HK-2 (cell line): Measurements from ENCODE around the gene DYRK4.
"Not testable (repeated sequence)": the region's sequence is repeated elsewhere in the genome, so short reads cannot be mapped to it uniquely, and the experiment has no call there.

ENCODE experiments used
- DNase-seq: peaks from one replicate; pipeline ENCODE4 v3.0.0-alpha.2; 2018; ENCODE audit not compliant: unreplicated experiment

DYRK4 gene, protein sequence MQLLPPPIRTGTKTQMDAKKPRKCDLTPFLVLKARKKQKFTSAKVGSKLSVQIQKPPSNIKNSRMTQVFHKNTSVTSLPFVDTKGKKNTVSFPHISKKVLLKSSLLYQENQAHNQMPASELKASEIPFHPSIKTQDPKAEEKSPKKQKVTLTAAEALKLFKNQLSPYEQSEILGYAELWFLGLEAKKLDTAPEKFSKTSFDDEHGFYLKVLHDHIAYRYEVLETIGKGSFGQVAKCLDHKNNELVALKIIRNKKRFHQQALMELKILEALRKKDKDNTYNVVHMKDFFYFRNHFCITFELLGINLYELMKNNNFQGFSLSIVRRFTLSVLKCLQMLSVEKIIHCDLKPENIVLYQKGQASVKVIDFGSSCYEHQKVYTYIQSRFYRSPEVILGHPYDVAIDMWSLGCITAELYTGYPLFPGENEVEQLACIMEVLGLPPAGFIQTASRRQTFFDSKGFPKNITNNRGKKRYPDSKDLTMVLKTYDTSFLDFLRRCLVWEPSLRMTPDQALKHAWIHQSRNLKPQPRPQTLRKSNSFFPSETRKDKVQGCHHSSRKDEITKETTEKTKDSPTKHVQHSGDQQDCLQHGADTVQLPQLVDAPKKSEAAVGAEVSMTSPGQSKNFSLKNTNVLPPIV

DNA sequence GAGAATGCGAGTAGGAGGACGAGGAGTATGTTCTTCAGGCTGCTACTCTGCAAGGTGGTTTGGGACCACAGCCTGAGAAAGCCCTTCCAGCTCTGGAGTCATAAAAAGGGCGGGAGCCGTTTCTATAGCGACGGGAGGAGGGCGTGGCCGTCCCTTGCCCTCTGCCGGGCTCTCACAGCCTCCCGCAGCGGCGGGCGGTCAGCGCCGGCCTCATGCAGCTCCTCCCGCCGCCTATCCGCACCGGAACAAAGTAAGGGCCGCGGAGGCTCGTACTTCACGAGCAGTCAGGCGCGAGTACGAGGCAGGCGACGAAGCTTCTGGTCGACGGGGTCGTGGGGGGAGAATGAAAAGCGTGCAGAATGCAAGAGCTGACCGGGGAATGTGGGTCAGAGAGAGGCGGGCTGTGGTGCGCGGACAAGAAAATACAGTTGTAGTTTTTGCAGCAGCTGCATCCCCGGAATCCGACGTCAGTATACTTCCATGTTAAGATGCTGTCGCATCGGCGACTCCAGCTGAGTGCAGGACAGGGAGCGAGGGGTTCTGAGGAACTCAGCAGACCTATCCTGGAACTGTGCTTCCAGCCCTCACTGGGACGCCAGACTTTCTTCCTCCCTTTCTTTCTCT is at the start of gene DYRK4:
Gene DYRK4, plus strand, starts transcription at position 175 of the 624 bp plus-strand sequence. Its CDS starts 38 bp downstream, at position 213.
- peak; percentile 64 for DNase-seq

DNA sequence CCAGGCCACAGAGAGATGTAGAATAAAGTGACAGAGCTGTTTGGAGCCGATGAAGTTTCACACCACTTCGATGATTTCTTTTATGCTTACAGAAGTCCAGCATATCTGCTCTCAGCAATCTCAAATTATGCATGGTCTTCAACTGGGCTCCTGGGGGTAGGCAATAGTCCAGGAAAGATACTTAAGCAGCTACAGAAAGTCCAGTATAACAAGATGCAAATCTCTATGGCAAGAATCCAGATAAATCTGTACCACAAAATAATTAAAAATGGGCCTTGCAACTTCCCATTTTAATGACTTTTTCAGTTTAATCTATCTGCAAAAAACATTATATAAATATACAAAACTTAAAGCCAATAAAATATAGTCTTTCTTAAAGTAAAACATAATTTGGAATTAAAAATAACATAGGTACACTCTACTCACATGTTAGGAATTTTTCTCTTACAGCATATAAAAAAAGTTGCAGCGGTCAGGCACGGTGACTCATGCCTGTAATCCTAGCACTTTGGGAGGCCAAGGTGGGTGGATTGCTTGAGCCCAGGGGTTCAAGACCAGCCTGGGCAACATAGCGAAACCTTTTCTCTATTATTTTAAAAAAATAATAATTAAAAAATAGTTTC is 43.8 kb upstream of the DYRK4 start:
- no peak for DNase-seq

DNA sequence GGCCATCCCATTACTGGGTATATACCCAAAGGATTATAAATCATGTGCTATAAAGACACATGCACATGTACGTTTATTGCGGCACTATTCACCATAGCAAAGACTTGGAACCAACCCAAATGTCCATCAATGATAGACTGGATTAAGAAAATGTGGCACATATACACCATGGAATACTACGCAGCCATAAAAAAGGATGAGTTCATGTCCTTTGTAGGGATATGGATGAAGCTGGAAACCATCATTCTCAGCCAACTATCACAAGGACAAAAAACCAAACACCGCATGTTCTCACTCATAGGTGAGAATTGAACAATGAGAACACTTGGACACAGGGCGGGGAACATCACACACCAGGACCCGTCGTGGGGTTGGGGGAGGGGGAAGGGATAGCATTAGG is 38.6 kb upstream of the DYRK4 start:
- DNase-seq = not testable (repeated sequence)

DNA sequence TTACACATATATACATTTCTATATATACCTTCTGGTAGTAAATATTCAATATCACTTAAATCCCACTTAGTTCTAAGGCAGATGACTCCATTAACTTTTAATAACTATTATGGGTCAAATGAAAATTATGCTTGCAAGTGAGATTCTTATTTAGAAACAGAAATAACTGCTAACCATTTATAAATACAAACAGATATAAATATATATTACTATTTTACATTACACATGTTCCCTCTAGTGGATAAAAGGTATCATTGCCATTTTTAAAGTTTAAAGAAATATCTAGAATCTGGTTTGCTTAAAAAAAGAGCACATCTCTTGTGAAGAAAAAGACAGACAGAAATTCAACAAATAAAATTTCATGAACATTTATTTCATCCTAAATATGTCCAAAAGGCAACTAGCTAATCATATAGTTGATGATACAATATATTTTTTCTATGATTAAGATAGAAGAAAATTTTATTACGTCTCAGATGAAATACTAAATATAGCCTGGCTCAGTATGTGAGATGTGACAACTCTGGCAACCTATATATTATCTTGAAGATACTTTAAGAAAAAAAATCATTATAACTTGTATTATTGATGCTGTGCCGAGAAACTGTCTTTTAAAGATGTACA is 35.0 kb upstream of the DYRK4 start:
- DNase-seq = no peak

DNA sequence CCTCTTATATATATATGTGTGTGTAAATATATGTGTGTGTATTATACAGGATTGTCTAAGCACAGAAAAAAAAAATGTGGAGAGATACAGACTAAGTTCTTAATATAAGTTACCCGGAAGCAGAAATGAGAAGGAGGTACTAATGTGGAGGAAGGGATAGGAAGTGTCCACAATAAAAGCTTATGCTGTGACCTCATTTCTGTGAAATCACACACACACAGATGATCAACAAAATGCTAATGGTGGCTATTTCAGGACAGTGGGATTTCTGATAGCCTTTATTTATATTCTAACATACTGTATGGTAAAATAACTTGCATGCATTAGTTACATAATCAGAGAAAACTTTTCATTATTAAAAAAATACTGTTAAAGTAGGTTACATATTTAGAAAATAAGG is 31.8 kb upstream of the DYRK4 start:
- DNase-seq = no peak

DNA sequence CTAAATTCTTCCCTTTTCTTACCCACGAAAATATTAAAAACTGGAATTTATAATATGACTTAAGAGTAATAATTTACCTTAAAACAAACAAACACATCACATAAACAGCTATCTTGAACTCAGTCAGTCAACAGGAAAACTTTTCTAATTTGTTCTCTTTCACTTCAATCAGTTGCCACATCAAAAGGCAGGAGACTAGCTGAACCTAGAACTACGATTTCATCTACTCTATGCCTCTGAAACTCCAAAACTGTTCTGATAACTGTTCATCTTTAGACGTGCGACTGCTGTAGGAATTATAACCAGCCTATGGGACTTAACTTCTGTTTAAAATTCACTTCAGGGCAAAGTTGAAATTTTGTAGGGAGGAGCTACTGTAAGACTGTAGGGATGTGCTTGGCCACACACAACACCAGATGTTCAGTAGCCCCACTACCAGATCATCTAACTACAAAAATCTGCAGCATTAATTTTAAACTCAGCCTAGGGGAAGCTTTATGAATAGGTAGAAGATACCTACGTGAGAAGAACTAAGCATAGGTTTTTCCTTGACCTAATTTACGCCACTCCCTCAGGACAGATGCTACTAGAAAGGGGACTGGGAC is 30.9 kb upstream of the DYRK4 start:
- DNase-seq = no peak

DNA sequence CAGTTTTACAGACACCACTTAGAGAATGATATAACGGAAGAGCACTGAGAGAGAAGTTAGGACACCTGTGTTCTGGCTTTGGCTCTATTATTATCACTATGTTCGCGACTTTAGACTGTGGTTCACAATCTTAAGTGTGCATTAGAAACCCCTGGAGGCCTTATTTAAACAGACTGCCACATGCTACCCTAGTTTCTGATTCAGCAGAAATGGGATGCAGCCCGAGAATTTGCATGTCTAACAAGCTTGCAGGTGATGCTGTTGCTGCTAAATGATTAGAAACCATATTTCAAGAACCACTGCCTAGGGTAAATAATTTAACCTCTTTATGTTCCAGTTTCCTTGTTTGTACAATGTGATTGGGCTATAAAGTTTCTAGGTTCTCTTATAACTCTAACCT is 26.9 kb upstream of the DYRK4 start:
- DNase-seq = no peak

DNA sequence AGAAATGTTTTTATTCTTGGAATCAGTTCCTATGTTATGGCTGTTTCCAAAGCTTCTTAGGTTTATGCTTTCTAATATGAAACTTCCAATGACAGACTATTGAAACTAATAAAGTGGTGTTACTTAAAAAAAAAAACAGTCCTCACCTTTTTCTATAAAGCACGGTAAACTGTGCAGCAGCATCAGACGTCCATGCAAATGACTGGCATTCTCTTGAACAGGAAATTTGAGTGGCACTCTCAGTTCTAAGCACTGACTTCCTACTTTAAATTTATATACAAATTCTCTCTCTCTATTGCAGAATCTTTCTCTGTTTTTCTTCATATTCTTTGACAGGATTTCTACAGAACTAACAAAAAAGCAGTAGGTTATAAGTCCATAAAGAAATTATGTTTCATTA is 26.1 kb upstream of the DYRK4 start:
- DNase-seq = no peak

DNA sequence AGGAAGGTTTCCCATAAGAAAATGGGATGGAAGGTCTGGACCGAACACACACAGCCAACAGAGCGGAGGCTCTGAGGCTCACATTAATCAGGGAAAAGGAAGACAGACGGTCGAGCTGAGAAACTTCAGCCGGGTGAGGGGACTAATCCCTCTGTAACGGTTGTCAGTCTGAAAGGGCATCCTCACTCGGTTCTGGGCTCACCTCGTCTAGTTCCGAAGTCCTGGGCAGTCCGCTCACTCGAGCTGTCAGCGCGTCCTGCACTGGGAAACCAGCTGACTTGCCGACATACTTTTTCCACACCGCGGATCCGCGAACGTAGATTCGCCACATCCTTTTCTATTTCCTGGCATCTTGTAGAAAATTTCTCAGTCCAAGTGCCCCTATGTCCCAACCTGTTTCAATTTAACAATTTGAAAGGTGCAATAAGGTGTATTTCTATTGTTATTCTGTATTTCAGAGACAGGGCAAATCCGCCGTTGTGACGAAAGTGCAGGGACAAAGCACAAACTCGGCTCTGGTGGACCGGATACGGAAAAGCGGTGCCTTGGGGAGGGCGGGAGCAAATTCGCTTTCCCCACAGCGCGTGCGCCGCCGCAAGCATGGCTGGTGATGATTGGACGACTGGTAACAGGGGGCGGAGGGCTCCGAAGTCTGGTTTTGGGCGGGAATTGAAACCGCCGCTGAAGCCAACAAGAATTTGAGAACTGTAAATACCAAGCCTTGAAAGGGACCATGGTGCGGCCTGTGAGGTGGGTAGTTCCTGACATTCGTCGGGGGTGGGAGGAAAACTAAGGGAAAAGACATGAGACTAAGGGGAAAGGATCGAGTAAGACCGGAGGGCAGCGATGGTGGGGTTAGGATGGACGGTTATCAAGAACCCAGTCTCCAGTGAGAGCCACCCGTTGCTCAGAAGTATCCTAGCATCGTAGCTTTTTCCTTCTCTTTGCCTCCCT is 23.5 kb upstream of the DYRK4 start, which contains the start of gene RAD51AP1:
Gene RAD51AP1, plus strand, starts transcription at position 684 of the 954 bp plus-strand sequence. Its CDS starts 50 bp downstream, at position 734.
- DNase-seq = peak; percentile 96

DNA sequence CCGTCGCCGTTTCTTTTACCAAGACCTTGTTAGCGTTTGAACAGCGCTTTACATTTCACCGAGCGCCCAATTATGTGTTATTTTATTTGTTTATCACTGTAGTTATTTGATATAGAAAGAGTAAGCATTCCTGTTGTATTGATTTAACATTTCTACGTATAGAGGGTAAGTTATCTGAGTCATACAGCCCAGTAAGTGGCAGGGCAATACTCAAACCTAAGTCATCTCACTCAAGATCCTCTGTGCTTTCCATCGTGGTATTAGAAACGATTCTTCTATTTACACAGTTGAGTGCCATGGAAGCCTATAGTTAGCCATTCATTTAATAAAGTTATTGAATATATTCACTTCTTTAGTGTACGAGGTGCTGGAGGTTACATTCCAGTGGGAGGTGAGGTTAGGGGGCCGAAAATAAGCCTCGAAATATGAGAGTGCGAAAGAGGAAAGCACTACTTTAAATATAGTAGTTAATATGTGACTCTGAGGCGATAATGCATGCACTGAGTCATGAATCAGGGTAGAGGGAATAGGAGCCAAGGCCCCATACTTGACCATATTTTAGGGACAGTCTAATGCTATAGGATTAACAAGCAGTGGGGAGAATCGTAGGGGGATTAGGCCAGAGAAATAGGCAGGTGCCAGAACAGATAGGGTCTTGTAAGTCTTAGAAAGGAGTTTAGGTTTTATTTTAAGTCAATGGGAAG is 22.7 kb upstream of the DYRK4 start:
- DNase-seq = peak; percentile 5

DNA sequence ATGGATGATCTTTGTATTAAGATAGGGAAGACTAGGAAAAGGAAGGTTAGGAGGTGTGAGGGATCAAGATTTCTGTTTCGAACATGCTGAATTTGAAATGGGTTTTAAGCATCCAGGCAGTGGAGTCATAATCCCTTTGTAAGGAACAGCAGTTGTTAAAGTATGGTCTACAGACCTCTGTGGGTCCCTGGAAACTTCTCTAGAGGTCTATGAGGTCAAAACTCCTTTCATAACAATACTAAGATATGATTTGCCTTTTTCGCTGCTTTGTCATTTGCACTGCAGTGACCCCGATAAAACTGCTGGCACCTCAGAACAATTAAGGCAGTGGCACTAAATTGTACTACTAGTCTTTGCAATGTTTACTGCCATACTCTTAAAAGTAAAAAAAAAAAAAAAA is 21.8 kb upstream of the DYRK4 start:
- DNase-seq = no peak

DNA sequence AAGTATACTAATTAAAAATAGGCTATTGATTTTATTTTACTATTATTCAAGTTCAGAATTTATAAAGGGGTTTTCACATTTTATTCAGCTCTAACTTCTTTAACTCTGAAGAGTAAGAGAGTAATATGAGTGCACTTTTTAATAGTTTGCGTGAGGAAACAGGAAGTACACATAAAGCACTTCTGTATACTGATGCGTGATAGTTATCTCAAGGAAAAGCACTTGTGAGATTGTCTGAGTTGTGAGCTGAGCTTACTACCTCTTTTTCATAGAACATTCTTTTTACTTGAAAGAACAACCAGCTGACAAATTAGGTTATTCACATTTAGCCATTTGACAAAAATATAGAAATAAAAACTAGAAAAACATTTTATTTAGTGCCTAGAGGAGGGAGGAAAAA is 21.4 kb upstream of the DYRK4 start:
- no peak for DNase-seq

DNA sequence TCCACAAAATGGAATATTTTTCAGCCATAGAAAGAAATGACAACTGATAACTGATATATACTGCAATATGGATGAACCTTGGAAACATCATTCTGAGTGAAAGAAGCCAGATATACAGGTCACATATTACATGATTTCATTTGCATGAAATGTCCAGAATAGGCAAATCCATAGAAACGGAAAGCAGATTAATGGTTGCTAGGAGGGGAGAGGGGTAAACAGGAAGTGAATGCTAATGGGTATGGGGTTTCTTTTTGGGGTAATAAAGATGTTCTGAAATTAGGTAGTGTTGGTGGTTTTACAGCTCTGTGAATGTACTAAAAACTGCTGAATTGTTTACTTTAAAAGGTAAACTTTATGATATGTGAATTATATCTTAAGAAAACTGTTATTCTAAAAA is 16.8 kb upstream of the DYRK4 start:
- no peak for DNase-seq

DNA sequence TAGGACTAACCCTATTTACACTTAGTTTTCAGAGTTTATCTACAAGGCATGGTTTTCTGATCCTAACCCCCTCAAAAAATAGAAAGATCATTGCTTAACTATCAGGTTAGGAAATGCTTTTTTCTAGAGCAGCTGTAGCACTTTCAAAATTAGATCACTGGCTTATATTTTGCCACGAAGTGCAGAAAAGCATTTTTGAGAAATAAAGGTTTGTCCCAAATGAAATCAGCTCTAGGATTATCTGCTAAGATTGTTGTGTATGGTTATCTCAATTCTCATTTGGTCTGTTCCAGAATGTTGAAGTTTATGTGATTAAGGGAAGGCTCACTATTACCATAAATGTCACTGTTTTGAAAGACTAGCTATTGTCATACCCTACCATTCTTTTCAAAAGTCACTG is 9.8 kb upstream of the DYRK4 start:
- no peak for DNase-seq

DNA sequence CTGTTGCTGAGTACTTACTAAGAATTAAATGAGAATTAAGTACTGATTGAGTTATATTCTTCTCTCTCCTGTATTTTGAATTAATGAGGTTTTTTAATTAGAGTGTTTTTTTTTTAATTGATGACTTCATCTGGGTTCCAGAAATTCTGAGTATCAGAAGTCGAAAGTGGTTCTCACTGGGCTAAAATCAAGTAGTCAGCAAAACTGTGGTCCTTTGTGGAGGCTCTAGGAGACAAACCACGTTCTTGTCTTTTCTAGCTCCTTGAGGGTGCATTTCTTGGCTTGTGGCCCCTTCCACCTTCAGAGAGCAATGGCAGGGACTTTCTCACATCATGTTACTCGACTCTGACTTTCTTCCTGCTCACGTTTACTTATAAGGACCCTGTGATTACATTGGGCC is 8.1 kb upstream of the DYRK4 start:
- DNase-seq = no peak

DNA sequence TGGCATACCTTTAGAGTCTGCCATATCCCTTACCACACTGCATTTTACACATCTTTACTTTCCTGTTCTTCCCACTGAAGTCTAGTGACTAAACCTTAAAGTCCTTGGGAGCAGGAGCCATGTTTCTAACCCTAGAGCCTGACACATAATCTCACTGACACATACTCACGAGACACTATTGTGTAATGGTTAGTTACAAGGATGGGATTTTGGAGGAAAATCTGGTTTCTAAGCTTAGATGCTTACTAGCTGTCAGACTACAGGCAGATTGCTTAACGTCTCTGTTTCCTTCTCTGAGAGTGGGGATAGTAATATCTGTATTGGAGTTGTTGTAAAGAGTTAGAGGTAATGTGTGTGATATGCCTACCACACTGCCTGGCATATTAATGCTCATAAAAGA is 6.2 kb upstream of the DYRK4 start:
- DNase-seq = no peak

DNA sequence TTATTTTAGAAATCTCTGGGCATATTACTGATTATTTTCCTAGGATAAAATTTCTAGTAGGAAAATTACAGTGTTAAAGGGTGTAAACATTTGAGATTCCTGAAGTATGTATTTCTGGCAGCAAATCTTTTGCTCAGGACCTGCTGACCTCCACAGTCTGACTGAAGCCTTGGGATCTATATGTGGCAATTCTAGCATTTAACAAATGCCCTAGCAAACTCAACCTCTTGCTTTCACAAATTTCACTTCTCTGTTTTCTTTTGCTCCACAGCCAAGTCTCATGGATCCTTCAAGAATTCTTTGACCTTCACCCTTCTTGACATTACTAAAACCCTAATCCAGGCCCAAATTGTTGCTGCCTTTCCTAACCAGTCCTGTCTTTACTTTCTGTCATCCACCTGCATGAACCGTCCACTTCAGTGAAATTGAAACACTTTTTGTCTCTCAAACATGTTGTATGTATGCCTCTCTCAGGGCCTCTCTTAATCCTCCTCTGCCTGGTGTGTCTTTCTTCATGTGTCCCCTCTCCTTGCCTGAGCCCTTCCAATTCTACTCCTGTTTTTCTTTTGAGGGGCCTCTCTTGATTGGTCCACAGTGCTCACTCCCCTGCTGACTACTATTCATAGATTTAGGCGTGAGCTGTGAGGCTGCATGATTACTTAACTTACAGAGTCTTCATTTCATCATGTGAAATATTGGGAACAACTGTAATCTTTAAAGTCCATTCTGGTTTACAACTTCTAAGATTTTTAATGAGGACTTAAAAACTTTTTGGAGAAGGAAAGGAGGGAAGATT is 5.1 kb upstream of the DYRK4 start:
- no peak for DNase-seq

DNA sequence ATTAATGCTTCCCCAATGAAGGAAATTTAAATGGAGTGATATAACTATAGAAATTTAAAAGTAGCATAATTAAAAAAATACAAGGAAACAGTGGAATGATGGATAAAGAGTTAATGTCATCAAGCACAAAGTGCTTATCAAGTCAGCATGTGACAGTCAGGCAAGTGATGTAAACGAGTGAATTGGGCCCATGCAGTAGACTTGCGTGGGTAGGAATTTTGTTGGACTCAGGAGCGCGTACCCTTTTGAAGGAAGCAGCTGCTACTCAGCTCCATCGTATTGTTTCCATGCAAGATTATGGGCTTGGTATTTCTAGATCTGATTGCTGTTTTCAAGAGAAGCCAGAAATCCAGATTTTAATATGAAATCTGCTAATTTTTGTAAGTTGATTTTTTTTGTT is 4.4 kb upstream of the DYRK4 start:
- no peak for DNase-seq

DNA sequence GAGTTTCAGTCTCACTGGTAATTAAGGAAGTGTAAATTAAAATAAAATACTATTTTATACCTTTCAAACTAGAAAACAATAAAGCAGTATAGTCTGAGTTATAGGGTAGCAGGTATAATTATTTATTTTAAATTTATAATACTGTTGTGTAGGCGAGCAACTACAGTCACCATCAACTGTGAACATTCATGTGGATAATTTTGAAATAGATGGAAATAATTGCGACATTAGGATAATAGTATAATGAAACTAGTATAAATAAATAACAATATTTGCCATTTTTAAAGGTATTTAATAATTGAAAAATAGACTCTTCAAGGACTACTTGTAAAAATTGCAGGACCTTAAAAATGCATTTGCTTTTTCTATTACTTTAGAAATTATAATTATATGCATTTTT is 3.8 kb upstream of the DYRK4 start:
- DNase-seq = no peak
